Measurements from ENCODE around the gene USP24. TPM values are rescaled to one million over a fixed set of nuclear protein-coding genes. Genes with fewer than 3 reads are reported as not detected.

Gene USP24
- polyA plus RNA-seq, result 26.7 and 33.1 TPM in 2 replicates

DNA sequence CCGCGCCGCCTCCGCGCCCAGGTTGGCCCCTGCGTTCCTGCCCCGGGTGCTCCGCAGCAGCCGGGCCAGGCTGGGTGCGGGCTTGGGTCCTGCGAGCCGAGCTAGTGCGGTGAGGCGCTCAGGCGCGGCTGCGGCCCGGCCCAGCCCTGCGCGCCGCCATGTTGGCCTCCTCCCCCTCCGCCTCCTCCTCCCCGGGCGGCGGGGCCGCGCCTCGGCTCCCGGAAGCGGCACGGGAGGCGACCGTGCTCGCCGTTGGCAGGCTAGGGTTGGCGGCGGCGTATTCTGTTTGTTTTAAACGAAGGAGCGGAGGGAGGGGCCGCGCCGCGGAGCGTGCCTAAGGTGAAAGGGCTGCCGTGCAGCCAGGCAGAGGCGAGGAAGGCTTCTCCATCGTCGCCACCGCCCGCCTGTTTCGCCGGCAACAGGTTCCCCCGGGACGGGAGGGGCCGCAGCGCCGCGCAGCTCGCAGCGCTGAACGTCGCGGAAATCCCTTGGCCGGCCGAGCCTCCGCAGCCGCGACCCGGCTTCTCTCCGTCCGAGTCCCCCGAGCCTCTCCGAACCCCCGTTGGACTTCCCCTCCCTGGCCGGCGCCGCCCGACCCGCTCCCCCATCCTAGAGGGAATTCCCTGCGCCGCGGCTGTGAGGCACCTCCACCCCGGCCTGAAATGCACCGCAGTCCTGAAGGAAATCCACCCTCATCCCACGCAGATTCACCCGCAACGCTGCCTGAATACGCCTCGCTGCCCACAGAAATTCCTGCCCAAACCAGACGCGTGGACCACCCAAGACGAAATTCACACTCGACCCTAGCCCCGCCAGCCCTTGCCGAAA lies at the start of gene USP24:
Gene USP24 (minus strand): TSS at position 171 of the 828 bp plus-strand sequence. CDS start 251 bp downstream, outside the sequence.

GRCh38 chr1:55039342-55040082 lies 175.7 kb downstream of the USP24 start, which contains the start of gene PCSK9:
TSS of gene PCSK9 (plus strand) at chr1:55039548. CDS start at chr1:55039838, 290 bp downstream.

Other genes with a start within 250 kb of the USP24 start
- not detected in 2 replicates for gene TMEM61, start 234.7 kb downstream of the USP24 start, polyA plus RNA-seq
- gene BSND, start 216.4 kb downstream of the USP24 start, polyA plus RNA-seq, result not detected in 2 replicates
- 3.5 and 4.3 TPM in 2 replicates for gene PCSK9, start 175.8 kb downstream of the USP24 start, polyA plus RNA-seq